Subcutaneous adipose tissue (tissue), 4 donors: ENCODE data around the gene PEX5L. TPM values are rescaled to one million over a fixed set of nuclear protein-coding genes. Genes with fewer than 3 reads are reported as not detected.

Source experiments
- total RNA-seq, 4 donors: library from RNA; depleted of rRNA; stranded (reverse); fragments of >200 nt; gene quantifications; one replicate each; pipeline ENCODE4 v1.1.0, GENCODE V29; 2016
- TF ChIP-seq, protein P1 (sequence below): fragments of 450-650 bp; IDR thresholded peaks from one replicate; pipeline ENCODE4 v1.5.1; 2016; ENCODE audit warnings: low read depth, mild to moderate bottlenecking, control low read depth, antibody characterized with exemption, moderate library complexity

The PEX5L gene
- total RNA-seq, 4 donors from 2014 or later, result under 0.01 to 0.34 TPM; not detected in 2

DNA sequence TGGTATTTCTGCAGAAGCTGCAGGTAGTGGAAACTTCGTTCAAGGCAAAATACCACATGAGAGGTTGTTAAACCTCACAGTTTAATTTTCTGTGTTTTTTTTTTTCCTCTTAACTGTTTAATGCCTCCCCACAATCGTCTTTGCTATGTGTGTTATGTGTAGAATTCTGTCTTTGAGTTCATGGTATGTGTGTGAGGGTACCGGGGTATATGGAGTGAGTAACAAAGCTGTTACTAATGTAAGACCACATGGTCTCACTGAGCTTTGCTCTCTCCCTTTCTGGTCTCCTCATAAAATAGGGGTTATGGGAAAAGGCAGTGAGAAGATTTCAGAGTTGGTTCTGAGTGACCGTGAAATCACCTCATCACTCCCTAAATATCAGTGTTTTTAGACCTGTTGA, 240.3 kb downstream of the PEX5L start:
- TF ChIP-seq, protein P1, sequence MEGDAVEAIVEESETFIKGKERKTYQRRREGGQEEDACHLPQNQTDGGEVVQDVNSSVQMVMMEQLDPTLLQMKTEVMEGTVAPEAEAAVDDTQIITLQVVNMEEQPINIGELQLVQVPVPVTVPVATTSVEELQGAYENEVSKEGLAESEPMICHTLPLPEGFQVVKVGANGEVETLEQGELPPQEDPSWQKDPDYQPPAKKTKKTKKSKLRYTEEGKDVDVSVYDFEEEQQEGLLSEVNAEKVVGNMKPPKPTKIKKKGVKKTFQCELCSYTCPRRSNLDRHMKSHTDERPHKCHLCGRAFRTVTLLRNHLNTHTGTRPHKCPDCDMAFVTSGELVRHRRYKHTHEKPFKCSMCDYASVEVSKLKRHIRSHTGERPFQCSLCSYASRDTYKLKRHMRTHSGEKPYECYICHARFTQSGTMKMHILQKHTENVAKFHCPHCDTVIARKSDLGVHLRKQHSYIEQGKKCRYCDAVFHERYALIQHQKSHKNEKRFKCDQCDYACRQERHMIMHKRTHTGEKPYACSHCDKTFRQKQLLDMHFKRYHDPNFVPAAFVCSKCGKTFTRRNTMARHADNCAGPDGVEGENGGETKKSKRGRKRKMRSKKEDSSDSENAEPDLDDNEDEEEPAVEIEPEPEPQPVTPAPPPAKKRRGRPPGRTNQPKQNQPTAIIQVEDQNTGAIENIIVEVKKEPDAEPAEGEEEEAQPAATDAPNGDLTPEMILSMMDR, result no peak

- TF ChIP-seq, protein P1, result no peak
Measured at GRCh38 chr3:179794355-179794754, 242.4 kb downstream of the PEX5L start.

- TF ChIP-seq, protein P1, result no peak
Measured at GRCh38 chr3:179791793-179792192, 244.9 kb downstream of the PEX5L start.

- TF ChIP-seq, protein P1, result no peak
Measured at GRCh38 chr3:179788996-179789395, 247.7 kb downstream of the PEX5L start.

- TF ChIP-seq, protein P1, result no peak
Measured at GRCh38 chr3:179775416-179776122, 261.2 kb downstream of the PEX5L start.

GRCh38 chr3:179772297-179772696, 264.4 kb downstream of the PEX5L start:
- TF ChIP-seq, protein P1, result no peak

- TF ChIP-seq, protein P1, result no peak
Measured at GRCh38 chr3:179771797-179772196, 264.9 kb downstream of the PEX5L start.
